ENCODE measurements around the gene RFT1. TPM values are rescaled to one million over a fixed set of nuclear protein-coding genes. Genes with fewer than 3 reads are reported as not detected.

The RFT1 gene
- total and polyA plus RNA-seq, 2 of the 13 experiments (the other 11 are each of a cell fraction or from before 2014, with no cell fraction given) = 23.2 to 37.0 TPM

DNA sequence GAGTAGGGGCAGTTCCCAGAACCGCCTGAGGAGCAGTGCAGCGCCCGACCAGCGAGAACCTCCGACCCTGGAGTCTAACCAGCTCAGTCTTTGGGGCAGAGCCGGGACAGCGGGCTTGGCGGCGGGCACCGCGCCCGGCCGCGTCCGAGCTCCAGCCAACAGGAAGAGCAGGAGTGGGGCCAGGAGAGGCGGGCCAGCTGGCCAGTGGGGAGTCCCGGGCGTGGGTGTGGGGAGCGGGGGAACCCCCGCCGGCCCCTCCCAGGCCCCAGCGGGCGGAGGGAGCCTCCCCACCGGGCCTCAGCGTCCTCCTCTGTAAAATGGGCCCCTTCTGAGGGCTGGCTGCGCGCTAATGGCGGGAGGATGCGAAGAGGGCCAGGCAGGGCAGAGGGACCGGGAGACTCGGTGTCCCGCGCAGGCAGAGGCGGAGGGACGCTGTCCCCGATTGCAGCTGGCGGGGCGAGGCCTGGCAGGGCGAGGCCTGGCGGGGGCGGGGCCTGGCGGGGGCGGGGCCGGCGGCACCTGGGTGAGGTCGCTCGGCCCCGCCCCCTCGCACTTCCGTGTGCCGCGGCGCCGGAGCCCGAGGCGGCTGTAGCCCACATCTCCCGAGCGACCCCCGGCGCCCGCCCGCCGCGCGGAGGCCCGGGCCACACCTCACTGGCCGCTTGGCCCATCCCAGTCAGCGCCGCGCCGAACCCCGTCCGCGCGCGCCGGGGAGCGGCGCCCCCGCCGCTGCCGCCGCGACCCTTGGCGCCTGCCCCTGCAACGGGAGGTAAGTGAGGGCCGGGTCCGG is 30.6 kb upstream of the RFT1 start, which contains the start of gene PRKCD (continued):
- TF ChIP-seq ZNF407 (CRISPR knock-in tag; IDR thresholded peaks at IDR 0.05; ENCODE audit: not compliant biosample characterization) (no peak), SMYD3 (CRISPR knock-in tag; IDR thresholded peaks at IDR 0.05) (no peak), ZNF207 (IDR thresholded peaks at IDR 0.05; ENCODE audit: borderline replicate concordance) (no peak), HDAC2 (CRISPR knock-in tag; IDR thresholded peaks at IDR 0.05) (peak; percentile 29; the same call in 1 of the 2 replicates), SOX6 (IDR thresholded peaks at IDR 0.05) (no peak), SOX6 (CRISPR knock-in tag; IDR thresholded peaks at IDR 0.05) (0 out of 2 replicates have a peak, but pooled peaks have one; percentile 19), HNF4G (IDR thresholded peaks at IDR 0.05; ENCODE audit: borderline replicate concordance, low read depth, low read length) (peak; percentile 17; the same call in 1 of the 2 replicates), HNF4G (CRISPR knock-in tag; IDR thresholded peaks at IDR 0.05; ENCODE audit: borderline replicate concordance, low read depth) (no peak), HOXD1 (CRISPR knock-in tag; IDR thresholded peaks at IDR 0.05) (no peak), LRRFIP1 (CRISPR knock-in tag; conservative IDR thresholded peaks at IDR 0.05) (no peak), SALL2 (CRISPR knock-in tag; IDR thresholded peaks at IDR 0.05) (no peak), HIVEP1 (CRISPR knock-in tag; IDR thresholded peaks at IDR 0.05) (peak; percentile 93), FOXK2 (IDR thresholded peaks at IDR 0.05) (no peak), ZMYM3 (CRISPR knock-in tag; IDR thresholded peaks at IDR 0.05) (peak; percentile 90)
- TF ChIP-seq, protein P1, sequence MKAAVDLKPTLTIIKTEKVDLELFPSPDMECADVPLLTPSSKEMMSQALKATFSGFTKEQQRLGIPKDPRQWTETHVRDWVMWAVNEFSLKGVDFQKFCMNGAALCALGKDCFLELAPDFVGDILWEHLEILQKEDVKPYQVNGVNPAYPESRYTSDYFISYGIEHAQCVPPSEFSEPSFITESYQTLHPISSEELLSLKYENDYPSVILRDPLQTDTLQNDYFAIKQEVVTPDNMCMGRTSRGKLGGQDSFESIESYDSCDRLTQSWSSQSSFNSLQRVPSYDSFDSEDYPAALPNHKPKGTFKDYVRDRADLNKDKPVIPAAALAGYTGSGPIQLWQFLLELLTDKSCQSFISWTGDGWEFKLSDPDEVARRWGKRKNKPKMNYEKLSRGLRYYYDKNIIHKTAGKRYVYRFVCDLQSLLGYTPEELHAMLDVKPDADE (CRISPR knock-in tag; IDR thresholded peaks at IDR 0.05) = no peak
